AG09319 (cell line): ENCODE measurements around the gene PPP2R2B.

Experiments
- DNase-seq: peaks from one replicate; pipeline ENCODE4 v3.0.0-alpha.2; 2010; ENCODE audit warnings: low read depth; ENCODE audit errors: extremely low read depth
- TF ChIP-seq, protein P1 (sequence below): IDR thresholded peaks from 2 replicates; pipeline ENCODE4 v1.5.1; 2011; ENCODE audit warnings: low read depth, mild to moderate bottlenecking, inconsistent platforms, low read length, moderate library complexity

The PPP2R2B gene

DNA sequence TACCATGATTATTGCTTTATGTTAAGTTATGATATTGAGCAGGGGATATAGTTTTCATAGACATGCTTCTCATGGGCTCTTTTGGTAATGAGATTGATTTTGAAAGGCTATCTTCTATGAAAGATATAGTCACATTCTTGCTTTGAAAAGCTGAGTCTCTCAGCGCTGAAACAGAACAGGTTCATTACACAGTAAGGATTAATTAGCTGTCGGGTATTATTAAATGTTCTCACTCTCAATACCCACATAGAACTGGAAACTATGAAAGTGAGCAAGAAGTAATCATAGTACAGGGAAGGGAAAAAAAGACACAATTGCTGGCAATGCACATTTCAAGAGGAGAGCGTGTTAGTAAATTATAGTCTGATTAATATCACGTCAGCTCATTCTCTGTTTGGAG is 190.9 kb downstream of the PPP2R2B start:
- no peak for DNase-seq
- TF ChIP-seq, protein P1, sequence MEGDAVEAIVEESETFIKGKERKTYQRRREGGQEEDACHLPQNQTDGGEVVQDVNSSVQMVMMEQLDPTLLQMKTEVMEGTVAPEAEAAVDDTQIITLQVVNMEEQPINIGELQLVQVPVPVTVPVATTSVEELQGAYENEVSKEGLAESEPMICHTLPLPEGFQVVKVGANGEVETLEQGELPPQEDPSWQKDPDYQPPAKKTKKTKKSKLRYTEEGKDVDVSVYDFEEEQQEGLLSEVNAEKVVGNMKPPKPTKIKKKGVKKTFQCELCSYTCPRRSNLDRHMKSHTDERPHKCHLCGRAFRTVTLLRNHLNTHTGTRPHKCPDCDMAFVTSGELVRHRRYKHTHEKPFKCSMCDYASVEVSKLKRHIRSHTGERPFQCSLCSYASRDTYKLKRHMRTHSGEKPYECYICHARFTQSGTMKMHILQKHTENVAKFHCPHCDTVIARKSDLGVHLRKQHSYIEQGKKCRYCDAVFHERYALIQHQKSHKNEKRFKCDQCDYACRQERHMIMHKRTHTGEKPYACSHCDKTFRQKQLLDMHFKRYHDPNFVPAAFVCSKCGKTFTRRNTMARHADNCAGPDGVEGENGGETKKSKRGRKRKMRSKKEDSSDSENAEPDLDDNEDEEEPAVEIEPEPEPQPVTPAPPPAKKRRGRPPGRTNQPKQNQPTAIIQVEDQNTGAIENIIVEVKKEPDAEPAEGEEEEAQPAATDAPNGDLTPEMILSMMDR, result no peak

DNA sequence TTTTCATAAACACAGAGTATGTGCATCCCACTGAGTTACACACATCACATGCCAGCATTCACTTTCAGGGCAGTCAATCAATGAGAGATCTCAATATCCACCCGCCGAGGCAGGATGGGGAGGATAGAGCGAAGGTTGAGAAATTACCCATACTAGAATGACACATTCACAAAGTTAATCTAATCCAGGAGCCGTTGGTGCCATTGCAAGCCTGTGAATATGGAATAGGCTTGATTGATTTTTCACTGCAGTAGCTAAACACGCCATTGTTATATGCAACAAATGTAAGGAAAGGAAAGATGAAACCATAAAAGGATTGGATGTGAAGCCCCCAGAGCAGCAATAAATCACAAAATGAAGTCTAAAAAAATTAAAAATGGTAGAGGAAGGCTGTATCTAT is 194.7 kb downstream of the PPP2R2B start:
- TF ChIP-seq, protein P1, result no peak
- DNase-seq, result no peak

DNA sequence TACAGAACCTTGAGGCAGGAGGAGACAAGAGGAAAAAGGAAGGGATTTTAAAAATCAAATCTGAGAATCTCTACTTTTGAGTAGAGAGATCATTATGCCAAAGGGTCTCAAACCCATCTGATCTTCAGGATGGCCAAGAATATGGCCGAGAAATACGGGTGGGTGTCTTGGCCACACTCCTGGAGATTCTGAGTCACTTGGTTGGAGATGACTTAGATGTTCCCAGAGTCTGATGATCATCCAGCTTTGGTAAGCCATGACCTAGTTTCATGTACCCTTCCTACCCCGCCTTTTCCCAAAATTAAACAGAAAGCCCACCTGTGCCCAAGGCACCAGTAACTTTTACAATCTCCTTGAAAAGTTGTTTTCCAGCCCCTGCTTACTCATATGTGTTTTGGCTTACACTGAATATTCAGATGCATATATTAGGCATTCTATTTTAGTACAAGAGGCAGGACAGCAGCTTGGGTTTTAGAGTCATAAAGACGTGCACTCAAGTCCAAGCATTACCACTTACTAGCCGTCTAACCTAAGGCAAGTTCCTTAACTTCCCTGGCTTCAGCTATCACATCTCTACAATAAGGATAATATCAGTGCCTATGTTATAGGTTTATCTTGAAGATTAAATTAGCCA is 195.5 kb downstream of the PPP2R2B start:
- no peak for DNase-seq
- TF ChIP-seq, protein P1, result no peak

DNA sequence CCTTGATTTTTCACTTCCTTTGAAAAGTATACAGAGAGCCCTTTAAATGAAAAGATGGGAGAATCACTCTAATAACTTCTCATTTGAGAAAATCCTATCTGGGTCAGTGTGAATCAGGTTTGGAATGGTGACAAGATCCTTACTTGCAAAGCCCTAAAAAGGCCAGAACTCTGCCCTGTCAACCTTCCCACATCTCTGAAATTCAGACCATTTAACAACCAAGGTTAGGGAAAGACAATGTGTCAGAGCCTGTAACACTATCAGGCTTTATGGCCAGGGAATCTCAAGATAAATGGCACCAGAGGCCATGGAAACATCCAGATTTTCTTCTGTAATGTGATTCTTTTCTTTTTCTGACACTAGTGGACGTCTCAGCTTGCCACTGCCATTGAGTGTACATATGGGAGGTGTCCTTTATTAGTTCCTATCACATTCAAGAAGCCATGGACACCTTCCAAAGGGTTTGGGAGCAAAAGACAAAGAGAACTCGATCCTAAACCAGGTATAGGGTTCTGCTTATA is 196.9 kb downstream of the PPP2R2B start:
- DNase-seq, result no peak
- TF ChIP-seq, protein P1, result no peak

DNA sequence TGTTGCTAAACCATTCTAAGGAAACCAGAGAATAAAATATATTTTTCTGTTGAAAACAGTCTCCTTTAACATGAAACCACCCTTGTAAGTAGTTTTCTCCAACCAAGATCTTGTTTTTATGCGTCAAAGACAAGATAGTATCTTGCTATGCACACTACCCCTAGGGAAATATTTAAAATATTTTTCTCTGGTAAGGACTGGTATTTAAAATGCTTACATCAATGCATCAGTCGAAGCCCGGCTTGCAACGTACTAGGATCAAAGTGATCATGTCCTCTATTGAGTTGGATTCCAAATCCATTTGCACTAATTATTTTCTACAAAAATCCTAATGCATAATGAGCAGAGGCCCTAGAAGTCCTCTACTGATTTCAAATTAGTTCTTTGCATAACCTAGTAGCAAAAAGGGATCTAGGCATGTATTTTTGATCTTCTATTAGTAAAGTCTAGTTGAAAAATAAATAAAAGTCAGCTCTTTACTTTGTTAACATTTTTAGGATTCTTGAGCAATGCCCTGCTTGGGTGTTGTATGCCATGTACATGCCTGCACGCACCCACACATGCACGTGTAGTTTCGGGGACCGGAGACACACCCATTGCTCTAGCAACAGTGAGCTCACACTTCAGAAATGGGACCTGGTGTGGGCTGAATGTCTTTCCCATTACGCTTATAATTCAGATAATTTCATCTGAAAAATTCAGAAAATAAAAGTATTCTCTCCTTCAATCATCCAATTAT is 197.5 kb downstream of the PPP2R2B start:
- no peak for DNase-seq
- TF ChIP-seq, protein P1, result no peak

DNA sequence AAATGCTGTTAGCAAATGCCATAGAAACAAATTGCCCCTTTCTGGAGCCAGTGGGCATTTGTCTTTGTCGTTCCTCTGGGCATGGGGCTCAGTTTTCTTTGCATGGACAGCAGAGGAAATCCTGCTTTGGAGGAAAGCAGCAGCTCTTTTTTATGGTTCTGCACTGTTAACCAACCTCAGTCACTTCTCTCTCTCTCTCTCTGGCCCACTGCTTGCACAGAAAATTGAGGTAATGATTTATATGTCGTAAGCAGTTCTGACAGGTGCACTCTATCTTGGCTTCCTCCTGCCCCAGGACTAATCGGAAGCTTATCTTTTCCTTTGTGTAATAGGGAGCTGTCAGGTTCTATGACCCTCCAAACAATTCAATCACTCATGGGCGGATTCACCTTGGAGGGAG is 202.9 kb downstream of the PPP2R2B start:
- no peak for DNase-seq
- TF ChIP-seq, protein P1, result no peak

DNA sequence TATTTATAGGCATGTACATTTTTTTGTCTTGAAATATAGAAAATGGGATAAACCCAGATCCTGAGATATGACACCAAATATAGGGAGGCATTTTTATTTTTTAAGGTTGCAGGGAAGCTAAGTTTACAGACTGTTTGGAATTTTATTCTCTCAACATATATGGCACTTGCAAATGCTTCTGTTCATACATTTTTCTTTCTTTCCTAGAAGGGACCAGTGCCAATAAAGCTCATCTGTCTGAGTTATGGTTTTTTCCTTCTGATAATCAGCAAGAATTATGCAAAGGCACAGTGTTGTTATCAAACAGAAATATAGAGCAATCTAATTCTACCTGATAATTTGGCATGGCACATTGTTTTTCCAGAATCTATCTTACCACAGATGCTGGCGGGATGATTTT is 205.7 kb downstream of the PPP2R2B start:
- no peak for DNase-seq
- TF ChIP-seq, protein P1, result no peak
